ENCODE results near the gene FXR1. TPM values are rescaled to one million over a fixed set of nuclear protein-coding genes. Genes with fewer than 3 reads are reported as not detected.
A peak's percentile ranks its signal among the peaks of the same experiment; 100 is the strongest.

FXR1 gene
- total RNA-seq, 1 experiment from 2014 or later: 245 TPM

DNA sequence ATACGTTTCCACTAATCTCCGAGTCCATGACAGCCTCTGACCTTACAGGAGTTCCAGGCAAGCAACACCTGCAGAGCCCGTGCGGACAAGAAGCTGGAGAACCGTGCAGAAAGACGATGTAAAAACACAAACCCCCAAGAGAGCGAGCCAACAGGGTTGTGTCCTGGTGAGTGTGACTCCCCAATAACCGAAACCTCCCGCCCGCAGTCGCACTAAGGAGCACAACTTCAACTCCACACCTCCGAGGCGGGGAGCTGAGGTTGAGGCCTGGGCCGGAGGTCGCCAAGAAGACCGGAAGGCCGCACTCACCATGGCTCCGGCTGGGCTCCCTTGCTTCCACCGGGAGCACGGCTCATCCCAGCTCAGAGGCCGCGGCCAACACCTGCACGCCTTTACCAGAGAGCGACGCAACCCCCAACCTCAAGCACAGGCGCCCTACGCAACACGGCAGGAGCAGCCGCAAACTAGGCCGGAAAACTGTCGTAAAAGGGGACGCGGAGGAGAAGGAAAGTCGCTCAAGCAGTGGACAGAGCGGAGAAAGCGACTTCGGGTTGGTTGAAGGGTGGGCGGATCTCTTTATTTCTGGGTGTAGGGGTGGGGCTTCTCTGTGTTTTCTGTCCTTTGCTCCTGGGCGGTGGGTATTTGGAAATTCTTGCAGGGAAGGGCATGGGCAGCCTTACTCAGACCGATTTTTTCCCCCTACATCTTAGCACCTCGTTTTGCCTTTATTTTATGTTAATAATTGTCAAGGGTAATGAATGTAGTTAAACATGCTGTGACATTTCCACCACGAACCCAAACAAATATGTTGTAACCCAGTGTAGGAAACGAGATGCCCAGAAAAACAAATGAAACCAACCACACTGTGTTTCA, 77.1 kb downstream of the FXR1 start, which contains the start of gene DNAJC19 (continued):
- TF ChIP-seq, protein P1, sequence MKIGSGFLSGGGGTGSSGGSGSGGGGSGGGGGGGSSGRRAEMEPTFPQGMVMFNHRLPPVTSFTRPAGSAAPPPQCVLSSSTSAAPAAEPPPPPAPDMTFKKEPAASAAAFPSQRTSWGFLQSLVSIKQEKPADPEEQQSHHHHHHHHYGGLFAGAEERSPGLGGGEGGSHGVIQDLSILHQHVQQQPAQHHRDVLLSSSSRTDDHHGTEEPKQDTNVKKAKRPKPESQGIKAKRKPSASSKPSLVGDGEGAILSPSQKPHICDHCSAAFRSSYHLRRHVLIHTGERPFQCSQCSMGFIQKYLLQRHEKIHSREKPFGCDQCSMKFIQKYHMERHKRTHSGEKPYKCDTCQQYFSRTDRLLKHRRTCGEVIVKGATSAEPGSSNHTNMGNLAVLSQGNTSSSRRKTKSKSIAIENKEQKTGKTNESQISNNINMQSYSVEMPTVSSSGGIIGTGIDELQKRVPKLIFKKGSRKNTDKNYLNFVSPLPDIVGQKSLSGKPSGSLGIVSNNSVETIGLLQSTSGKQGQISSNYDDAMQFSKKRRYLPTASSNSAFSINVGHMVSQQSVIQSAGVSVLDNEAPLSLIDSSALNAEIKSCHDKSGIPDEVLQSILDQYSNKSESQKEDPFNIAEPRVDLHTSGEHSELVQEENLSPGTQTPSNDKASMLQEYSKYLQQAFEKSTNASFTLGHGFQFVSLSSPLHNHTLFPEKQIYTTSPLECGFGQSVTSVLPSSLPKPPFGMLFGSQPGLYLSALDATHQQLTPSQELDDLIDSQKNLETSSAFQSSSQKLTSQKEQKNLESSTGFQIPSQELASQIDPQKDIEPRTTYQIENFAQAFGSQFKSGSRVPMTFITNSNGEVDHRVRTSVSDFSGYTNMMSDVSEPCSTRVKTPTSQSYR (CRISPR knock-in tag; IDR thresholded peaks at IDR 0.05): 0 out of 2 replicates have a peak, but pooled peaks have one; percentile 59
- TF ChIP-seq, protein P2, sequence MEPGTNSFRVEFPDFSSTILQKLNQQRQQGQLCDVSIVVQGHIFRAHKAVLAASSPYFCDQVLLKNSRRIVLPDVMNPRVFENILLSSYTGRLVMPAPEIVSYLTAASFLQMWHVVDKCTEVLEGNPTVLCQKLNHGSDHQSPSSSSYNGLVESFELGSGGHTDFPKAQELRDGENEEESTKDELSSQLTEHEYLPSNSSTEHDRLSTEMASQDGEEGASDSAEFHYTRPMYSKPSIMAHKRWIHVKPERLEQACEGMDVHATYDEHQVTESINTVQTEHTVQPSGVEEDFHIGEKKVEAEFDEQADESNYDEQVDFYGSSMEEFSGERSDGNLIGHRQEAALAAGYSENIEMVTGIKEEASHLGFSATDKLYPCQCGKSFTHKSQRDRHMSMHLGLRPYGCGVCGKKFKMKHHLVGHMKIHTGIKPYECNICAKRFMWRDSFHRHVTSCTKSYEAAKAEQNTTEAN (CRISPR knock-in tag; IDR thresholded peaks at IDR 0.05): 0 out of 2 replicates have a peak, but pooled peaks have one; percentile 29
- TF ChIP-seq, protein P3, sequence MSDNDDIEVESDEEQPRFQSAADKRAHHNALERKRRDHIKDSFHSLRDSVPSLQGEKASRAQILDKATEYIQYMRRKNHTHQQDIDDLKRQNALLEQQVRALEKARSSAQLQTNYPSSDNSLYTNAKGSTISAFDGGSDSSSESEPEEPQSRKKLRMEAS (CRISPR knock-in tag; IDR thresholded peaks at IDR 0.05): peak; percentile 88
- TF ChIP-seq NR1H2 (CRISPR knock-in tag; IDR thresholded peaks at IDR 0.05): no peak

DNA sequence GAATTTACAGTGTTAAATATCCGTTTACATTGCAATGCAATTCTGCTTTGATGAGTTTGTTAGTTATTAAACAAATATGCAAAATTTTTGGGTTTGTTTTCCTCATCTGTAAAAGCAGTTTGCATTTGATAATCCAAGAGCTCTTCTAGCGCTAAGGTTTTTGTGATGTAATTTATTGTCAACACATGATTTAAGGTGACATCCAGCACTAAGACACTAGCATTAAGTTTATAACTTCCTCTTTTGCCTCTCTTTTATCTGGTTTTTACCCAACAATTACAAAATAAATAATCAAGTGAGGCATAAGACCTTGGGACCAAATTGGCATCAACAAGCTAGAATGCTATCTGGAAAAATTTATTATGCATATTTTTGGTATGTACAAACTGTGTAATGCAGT, 78.0 kb downstream of the FXR1 start:
- ChIA-PET CTCF (no interaction called here), POLR2A (no interaction called here)
- peaks cover 19% of the 10 kb centered on the region for H3K36me3 Mint-ChIP-seq
- H3K9me3 Mint-ChIP-seq: no peaks in the 10 kb centered on the region
- H3K4me3 Mint-ChIP-seq: peak overlapping the region; percentile 97
- TF ChIP-seq RORB (CRISPR knock-in tag; IDR thresholded peaks at IDR 0.05): no peak
- TF ChIP-seq, protein P4, sequence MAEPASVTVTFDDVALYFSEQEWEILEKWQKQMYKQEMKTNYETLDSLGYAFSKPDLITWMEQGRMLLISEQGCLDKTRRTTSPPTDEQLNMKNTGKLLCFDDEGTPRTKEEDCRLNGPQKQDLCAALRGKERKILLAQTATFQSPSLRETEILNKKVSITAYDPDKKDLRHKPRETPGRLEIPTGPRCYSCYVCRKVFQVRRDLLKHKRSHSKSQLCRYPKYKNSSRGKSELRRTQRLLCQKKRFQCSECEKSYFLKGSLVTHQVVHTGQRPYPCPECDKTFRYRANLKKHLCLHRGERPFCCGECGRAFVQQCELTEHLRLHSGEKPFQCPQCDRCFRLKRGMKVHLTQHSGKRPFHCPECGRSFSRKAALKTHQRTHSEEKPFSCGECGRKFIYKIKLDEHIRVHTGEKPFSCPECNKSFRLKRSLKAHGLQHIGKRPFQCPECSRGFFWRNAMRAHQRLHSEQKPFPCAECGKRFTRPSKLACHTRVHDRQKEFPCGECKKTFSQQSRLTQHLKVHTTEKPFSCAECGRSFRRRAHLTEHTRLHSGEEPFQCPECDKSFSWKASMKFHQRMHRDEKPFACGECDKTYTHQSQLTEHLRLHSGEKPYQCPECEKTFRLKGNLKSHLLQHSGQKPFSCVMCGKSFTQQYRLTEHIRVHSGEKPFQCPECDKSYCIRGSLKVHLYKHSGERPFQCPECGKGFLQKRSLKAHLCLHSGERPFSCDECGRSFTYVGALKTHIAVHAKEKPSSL (CRISPR knock-in tag; conservative IDR thresholded peaks at IDR 0.05): no peak
- TF ChIP-seq, protein P5, sequence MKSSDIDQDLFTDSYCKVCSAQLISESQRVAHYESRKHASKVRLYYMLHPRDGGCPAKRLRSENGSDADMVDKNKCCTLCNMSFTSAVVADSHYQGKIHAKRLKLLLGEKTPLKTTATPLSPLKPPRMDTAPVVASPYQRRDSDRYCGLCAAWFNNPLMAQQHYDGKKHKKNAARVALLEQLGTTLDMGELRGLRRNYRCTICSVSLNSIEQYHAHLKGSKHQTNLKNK (CRISPR knock-in tag; IDR thresholded peaks at IDR 0.05): no peak
- TF ChIP-seq SP1 (CRISPR knock-in tag; conservative IDR thresholded peaks at IDR 0.05): no peak
- TF ChIP-seq FOXP1 (CRISPR knock-in tag; IDR thresholded peaks at IDR 0.05; ENCODE audit: borderline replicate concordance): no peak
- DNase-seq (ENCODE audit: low spot score) (no peak), ATAC-seq (no peak)
- H3K27me3 Mint-ChIP-seq (ENCODE audit: low read depth): peaks cover 2% of the 10 kb centered on the region; the same call in 1 of the 2 replicates
- peaks cover 6% of the 10 kb centered on the region for H3K4me1 Mint-ChIP-seq
- no peak overlapping the region for H3K27ac Mint-ChIP-seq

DNA sequence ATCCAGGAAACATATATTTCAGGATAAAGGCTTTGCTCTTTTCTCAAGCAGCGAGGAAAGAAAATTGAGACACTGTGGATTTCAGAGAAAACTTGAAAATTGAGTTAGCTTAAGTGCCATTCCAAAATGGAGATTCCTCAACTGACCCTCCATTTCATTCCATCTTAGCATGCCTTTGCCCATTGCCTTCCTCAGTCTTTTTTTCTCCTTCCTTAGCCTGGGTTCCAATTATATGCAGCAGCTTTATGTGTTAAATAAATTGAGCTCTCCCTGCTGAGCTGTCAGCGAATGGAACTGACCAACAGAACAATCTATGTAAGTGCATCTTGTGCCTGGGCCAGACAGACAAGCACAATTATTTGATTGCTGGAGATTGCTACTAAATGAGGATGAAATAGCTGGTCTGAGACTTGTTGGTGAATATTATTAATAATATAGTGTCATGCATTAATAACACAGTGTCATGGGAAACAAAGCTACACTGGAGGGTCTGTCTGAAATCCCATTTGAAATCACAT, 84.0 kb downstream of the FXR1 start:
- CTCF ChIA-PET: no interaction called here
- Mint-ChIP-seq H3K9me3 (peaks cover 12% of the 10 kb centered on the region), H3K27ac (no peak overlapping the region), H3K4me1 (no peaks in the 10 kb centered on the region), H3K36me3 (peaks cover 6% of the 10 kb centered on the region), H3K27me3 (ENCODE audit: low read depth) (peaks cover 6% of the 10 kb centered on the region), H3K4me3 (no peak overlapping the region)
- POLR2A ChIA-PET: no interaction called here
- ATAC-seq (no peak), DNase-seq (ENCODE audit: low spot score) (no peak)
- TF ChIP-seq NFYB (CRISPR knock-in tag; conservative IDR thresholded peaks at IDR 0.05; ENCODE audit: low read depth): no peak
- TF ChIP-seq, protein P1 (CRISPR knock-in tag; IDR thresholded peaks at IDR 0.05): no peak
- TF ChIP-seq SP1 (CRISPR knock-in tag; conservative IDR thresholded peaks at IDR 0.05): no peak
- TF ChIP-seq ZNF396 (CRISPR knock-in tag; IDR thresholded peaks at IDR 0.05; ENCODE audit: borderline replicate concordance): no peak
- TF ChIP-seq CREM (CRISPR knock-in tag; IDR thresholded peaks at IDR 0.05): no peak
- TF ChIP-seq PRRX2 (CRISPR knock-in tag; IDR thresholded peaks at IDR 0.05): no peak
- TF ChIP-seq NR1H2 (CRISPR knock-in tag; IDR thresholded peaks at IDR 0.05): no peak
- TF ChIP-seq, protein P6, sequence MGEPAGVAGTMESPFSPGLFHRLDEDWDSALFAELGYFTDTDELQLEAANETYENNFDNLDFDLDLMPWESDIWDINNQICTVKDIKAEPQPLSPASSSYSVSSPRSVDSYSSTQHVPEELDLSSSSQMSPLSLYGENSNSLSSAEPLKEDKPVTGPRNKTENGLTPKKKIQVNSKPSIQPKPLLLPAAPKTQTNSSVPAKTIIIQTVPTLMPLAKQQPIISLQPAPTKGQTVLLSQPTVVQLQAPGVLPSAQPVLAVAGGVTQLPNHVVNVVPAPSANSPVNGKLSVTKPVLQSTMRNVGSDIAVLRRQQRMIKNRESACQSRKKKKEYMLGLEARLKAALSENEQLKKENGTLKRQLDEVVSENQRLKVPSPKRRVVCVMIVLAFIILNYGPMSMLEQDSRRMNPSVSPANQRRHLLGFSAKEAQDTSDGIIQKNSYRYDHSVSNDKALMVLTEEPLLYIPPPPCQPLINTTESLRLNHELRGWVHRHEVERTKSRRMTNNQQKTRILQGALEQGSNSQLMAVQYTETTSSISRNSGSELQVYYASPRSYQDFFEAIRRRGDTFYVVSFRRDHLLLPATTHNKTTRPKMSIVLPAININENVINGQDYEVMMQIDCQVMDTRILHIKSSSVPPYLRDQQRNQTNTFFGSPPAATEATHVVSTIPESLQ (CRISPR knock-in tag; IDR thresholded peaks at IDR 0.05): no peak
